NCI-H2196 (cell line): ENCODE data around the gene CCR9.

ENCODE experiments used
- DNase-seq: peaks from one replicate; lab custom pipeline; 2025; ENCODE audit not compliant: unreplicated experiment; lab: John Stamatoyannopoulos, UW

CCR9 gene

GRCh38 chr3:45907769-45908705, 21.7 kb downstream of the CCR9 start:
- no peak for DNase-seq

GRCh38 chr3:45908761-45909160, 22.4 kb downstream of the CCR9 start:
- no peak for DNase-seq

GRCh38 chr3:45909542-45909941, 23.2 kb downstream of the CCR9 start:
- no peak for DNase-seq

- DNase-seq: no peak
These were observed 24.5 kb downstream of the CCR9 start for GRCh38 chr3:45910892-45911291.

GRCh38 chr3:45911511-45912226, 25.3 kb downstream of the CCR9 start:
- DNase-seq: no peak

GRCh38 chr3:45912435-45912834, 26.1 kb downstream of the CCR9 start:
- DNase-seq: no peak

- no peak for DNase-seq
These were observed 28.2 kb downstream of the CCR9 start for GRCh38 chr3:45914362-45915058.

- DNase-seq: no peak
These were observed 28.7 kb downstream of the CCR9 start for GRCh38 chr3:45915059-45915439.

- DNase-seq: no peak
These were observed 29.3 kb downstream of the CCR9 start for GRCh38 chr3:45915518-45916231.

- DNase-seq: peak; percentile 42
These were observed 31.0 kb downstream of the CCR9 start for GRCh38 chr3:45917146-45917898.

GRCh38 chr3:45921158-45922038, 35.1 kb downstream of the CCR9 start:
- no peak for DNase-seq

- DNase-seq: no peak
These were observed 35.6 kb downstream of the CCR9 start for GRCh38 chr3:45922039-45922326.

- DNase-seq: no peak
These were observed 36.7 kb downstream of the CCR9 start for GRCh38 chr3:45922950-45923590.

GRCh38 chr3:45923755-45924154, 37.4 kb downstream of the CCR9 start:
- DNase-seq: no peak

- no peak for DNase-seq
These were observed 41.5 kb downstream of the CCR9 start for GRCh38 chr3:45927881-45928280.

GRCh38 chr3:45929042-45929679, 42.8 kb downstream of the CCR9 start:
- peak; percentile 18 for DNase-seq

GRCh38 chr3:45931496-45931895, 45.2 kb downstream of the CCR9 start:
- no peak for DNase-seq

- no peak for DNase-seq
These were observed 45.8 kb downstream of the CCR9 start for GRCh38 chr3:45932112-45932511.

GRCh38 chr3:45933591-45933990, 47.2 kb downstream of the CCR9 start:
- no peak for DNase-seq
